ENCODE results near the gene NCF2.

NCF2 gene

DNA sequence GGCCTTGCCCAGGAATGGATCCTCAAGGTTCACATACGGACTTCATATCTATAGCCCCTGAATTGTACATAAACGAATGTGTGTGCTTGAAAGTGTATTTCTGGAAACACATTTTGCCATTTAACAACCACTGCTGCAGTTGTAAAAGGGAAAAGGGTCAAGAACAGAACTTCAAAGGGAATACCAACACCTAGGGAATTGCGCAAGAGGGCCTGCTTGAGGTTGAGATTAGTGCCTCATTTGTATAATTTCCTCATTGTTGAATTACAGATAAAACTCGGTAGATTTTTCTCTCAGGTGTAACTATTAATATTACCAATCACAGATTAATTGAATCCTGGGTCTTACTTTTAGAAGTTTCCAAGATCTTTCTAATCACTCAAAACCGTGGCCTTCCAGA is 6.1 kb downstream of the NCF2 start:
- no peak for DNase-seq (ENCODE audit: low spot score)

DNA sequence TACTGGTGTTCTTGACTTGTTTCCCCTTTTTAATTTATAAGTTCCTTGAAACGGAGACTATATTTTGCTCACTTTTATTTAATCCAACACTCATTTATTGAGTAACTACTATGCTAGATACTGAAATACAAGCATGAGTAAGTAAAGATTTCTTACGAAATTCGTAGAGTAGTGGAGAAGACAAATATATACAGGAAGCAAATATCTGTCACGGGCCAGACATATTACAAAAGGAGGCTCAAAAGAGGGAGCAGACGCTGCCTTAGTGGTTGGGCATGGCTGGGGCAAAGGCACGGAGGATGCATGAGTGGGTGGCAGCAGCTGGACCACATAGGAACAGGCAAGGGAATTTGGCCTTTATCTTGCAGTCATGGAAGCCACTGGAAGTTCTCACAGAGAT is 6.8 kb downstream of the NCF2 start:
- no peak for DNase-seq (ENCODE audit: low spot score)

DNA sequence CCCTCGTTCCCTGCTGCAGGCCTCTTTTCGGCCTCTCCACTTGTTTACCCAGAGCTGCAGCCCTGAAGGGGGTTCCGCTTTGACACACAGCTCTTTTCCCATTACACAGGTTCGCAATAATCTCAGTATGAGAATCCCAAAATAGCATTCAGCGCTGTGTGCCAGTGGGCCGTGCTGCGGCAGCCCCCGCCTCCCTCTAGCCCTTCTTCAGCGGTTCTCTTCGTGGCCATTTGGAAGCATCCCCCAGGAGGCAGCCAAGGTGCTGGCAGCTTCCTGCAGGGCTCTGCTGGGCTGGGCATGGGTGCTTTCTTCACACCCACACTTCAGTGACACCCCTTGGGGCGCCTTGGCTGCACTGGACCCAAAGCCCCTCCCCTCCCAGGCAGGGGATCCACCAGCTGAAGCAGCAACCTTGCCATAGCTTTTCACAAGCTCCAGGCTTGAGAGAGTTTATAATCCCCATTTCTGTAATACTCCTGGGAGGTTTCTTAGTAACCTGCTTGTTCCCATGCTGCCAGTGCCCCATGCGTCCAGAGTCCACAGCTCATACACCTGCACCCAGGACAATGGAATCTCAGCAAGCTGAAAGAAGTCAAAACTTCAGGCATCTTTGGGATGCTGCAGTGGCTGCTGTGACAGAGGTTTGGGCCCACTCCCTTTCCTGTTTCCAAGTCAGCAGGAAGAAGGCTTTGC is 8.1 kb downstream of the NCF2 start:
- DNase-seq (ENCODE audit: low spot score): no peak

DNA sequence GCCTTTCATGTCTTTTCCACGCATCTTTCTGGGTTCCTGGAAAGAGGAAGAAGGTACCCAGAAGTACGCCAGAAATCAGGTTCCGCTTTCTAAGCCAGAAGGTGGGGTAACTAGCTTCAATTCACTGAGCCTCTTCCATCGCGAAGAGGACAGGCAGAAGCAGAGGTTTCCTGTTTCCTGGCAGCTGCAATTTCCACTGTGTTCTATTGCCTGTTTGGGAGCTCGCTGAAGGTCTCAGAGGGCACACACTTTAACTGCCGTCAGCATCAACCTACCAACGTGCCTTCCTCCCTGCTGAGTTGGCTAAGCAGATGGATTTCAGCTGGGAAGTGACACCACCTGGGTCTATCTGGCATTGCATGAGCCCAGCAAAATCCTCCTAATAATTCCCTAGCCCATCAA is 10.0 kb downstream of the NCF2 start:
- no peak for DNase-seq (ENCODE audit: low spot score)

DNA sequence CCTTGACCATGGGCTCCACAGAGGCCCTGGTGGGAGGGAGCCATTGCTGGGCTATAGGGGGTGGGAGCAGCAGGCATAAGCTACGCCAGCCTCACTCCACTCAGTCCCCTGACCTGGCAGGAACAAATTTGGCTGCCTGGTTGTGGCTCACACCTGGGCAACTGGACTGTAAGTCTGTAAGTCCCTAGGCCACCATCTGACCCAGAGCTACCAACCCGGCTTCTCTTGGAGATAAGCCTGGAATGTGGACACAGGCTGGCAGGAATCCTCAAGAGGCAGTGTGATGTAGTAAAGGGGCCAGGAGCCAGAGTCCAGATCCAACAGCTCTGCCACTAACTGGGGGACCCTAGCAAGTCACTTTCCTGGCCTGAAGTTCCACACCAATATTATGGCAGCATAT is 11.4 kb downstream of the NCF2 start:
- no peak for DNase-seq (ENCODE audit: low spot score)

DNA sequence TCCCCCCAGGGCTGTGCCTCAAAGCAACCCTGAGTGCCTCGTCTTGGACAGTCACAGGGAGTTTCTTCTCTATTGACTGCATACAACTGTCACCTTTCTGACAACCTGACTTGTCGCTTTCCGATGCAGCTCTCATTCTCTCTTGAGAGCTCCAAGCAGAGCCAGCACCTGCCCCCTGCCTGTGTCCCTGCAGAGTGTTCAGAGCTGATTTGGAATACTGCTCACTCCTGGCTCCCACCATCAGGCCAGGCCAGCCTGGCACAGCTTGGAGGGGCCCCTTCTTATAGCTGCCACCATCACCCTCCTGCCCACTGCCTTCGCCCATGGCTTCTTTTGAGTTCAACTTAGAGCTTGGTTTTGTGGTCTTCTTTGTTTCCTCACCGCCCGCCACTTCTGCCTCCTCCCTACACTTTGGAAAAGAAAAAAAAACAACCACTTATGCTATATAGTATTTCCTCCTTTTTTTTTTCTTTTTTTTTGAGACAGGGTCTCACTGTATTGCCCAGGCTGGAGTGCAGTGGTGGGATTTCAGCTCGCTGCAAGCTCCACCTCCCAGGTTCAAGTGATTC is 12.3 kb downstream of the NCF2 start:
- DNase-seq (ENCODE audit: low spot score): no peak

DNA sequence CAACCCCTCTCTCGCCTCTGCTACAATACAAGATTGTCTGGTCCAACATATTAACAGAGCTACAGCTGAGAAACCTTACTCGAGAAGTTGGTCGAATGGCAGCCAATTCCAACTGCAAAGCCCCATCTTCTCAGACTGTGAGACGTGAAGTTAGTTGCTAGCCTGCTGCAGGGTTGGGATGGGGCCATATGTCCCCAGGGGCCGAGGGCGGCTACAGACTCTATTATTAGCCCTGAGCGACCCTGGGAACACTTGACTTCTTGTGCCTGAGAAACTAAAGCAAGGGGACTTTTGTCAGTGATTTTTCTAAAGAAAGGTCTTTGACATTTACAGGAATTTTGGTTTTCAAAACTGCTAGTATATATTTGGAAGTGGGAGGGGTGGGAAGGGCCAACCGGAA is 13.7 kb downstream of the NCF2 start:
- no peak for DNase-seq (ENCODE audit: low spot score)

DNA sequence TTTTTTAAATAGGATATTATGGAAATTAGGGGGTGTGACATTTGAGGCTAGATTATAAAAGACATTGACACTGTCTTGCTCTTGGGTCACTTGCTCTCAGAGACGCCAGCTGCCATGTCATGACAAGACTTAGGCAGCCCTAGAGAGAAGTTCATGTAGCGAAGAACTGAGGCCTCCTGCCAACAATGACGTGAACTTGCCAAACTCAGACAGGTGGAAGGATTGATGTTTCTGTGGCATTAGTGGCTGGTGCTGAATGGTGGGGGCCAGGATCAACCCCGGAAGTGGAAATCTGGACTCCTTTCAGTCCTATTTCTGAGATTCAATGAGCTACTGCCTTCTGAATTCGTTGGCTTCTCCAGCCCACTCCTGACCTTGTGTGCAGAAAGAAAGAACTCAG is 14.7 kb downstream of the NCF2 start:
- no peak for DNase-seq (ENCODE audit: low spot score)

DNA sequence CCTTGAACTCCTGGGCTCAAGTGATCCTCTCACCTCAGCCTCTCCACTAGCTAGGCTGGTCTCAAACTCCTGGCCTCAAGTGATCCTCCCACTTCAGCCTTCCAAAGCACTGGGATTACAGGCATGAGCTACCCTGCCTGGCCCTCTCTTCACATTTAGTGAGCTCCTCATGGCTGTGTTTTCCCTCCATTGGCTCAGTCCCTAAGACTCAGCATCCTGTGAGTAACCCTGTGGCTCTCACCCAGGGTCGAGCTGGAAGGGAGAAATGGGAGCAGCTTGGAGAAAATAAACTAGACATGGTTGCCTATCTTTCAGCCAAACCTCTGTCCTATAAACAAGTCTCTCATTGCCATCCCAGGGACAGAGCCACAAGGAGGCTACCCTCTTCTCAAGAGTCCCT is 17.5 kb downstream of the NCF2 start:
- no peak for DNase-seq (ENCODE audit: low spot score)

DNA sequence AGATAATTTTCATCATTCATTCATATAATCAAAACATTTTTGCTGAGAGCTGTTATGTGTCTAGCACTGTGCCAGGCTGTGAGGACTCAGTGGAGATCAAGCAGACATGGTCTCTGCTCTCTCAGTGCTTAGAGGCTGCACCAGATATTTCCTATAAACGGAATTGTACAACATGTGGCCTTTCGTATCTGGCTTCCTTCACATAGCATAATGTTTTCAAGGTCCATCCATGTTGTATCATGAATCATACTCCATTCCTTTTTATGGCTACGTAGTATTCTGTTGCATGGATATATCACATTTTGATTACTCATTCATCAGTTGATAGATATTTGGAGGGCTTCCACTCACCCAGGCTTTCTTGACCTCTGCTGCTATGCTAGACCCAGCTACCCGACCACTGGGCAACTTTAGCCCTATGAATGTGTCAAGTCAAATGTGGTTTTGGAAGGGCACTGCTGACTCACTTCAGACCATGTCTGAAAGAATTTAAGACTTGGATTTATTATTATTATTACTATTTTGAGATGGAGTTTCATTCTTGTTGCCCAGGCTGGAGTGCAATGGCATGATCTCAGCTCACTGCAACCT is 18.5 kb downstream of the NCF2 start:
- no peak for DNase-seq (ENCODE audit: low spot score)

DNA sequence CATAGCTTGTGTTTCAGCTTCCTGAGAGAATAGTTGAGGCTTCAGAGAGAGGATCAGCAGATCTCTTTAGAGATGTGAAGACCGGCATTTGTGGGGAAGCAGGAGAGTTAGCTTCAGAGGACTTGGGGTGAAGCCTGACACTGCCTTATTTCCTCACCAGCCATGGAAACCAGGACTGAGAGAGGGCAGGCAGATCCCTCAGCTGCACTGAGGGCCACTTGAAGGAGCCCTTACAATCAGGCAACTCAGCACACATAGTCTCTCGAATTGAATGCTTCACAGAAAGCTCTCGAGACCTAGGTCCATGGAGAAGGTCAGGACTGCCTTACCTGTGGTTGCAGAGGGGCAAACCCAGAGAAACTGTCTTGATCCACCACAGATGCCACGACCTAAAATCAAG is 19.8 kb downstream of the NCF2 start:
- DNase-seq (ENCODE audit: low spot score): no peak

DNA sequence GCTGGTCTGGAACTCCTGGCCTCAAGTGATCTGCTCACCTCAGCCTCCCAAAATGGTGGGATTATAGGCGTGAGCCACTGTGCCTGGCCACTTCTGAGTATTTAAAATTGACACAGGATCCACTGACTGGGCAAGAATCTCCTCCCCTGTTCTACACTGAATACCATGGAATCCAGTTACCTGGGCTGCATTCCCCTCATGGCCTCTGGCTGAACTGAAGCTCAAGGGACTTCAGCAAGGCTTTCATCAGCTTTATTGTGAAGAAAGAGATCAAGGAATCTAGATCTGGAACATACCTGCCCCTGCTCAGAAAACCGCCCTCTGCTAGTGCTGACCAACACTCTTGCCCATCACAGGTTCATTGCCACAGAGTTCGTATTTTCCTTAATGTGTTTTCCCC is 20.5 kb downstream of the NCF2 start:
- no peak for DNase-seq (ENCODE audit: low spot score)

DNA sequence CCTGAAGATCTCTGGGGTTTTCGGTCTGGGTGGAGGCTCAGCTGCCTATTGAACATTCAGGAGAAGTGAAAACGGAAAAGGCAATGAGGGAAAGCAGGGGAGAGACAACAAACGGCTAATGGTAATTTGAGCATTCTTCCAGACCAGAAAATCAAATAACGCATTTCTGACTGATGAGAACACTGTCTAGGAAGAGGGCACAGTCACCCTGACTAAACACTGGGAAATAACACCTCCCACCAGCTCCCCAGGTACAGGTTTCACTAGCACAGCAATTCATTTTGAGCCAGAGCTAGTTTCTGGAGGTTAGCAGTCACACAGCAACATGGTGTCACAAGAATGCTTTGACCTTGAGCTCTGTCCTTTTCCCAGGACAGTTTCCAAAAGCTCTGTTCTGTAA is 21.1 kb downstream of the NCF2 start:
- no peak for DNase-seq (ENCODE audit: low spot score)

DNA sequence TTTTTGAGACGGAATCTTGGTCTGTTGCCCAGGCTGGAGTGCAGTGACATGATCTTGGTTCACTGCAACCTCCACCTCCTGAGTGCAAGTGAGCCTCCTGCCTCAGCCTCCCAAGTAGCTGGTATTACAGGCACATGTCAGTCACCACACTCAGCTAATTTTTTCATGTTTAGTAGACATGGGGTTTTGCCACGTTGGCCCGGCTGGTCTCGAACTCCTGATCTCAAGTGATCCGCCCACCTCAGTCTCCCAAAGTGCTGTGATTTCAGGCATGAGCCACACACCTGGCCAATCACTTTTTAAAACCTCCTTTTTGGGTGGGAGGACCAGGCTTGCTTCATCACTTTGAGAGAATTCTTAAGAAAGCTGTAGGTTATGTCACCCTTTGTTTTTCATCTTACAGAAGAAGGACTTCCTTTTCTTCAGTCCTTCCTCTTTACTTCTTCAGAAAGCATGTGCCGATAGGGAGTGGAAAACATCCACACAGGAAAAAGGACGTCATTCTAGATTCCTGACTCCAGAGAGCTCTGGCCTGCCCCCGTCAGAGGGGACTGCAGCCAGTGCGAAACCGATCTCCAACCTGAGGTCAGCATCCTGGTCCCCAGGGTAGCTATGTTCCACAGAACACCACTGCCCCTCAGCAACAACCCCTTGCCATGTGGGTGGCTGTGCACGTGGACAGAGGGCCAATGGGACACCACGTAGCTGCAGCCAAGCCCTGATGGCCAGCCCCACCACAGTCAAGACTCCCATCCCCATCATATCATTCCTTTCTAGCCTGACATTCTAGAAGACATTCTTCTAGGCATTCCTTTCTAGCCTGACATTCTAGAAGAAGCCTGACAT is 21.9 kb downstream of the NCF2 start:
- no peak for DNase-seq (ENCODE audit: low spot score)

DNA sequence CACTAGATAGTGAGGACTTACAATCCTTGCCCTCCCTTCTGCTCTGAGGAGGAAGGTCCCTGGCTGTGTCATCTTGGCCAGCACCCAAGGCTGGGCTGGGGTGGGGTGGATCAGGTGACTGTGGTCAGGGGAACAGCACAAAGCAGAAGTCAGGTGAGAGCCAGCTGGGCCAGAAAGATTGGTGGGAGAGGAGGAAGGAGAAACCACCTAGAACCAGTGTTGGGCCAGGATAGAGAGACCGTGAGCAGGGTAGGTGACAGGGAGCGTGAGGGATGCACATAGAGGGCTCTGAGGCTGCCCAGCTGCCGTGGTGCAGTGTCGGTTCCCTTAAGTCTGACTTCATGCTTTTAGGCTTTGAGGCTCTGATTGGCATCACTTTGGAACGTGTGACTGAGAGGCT is 22.7 kb downstream of the NCF2 start:
- DNase-seq (ENCODE audit: low spot score): no peak

DNA sequence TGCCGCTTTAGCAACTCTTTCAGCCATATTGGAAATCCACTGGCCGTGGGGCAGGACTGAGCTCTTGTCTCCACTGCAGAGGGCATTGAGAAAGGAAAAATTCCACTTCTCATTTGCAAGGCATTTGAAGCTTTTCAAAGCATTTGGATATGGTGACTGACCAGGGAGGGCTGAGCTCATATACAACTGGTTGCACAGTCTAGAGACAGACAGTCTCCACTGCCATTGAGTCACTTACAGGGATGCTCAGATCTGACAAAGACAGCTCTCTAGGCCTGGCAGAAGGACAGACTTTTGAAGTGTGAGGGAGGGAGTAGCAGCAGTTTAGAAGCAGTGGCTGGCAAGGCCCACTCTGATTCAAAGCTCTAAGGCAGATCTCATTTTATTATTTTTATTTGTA is 24.2 kb downstream of the NCF2 start:
- DNase-seq (ENCODE audit: low spot score): no peak

DNA sequence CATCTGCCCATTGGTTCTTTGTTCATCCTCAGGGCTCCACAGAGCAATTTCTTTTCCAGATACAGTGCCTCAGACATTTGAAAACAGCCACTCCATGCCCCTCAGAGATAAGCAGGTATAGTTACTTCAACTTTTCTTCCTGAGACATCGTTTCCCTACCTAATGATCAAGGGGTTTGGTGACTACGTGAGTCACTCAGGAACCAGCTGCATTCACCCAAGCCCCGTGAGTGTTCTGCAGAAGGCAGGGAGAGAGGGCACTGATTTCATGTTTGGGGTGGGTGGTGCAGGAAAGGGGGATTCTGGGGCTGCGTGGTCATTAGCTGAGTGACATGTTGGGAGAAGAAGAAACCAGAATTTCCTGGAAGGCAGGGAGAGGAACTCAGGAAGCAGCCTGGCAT is 25.0 kb downstream of the NCF2 start:
- DNase-seq (ENCODE audit: low spot score): no peak

DNA sequence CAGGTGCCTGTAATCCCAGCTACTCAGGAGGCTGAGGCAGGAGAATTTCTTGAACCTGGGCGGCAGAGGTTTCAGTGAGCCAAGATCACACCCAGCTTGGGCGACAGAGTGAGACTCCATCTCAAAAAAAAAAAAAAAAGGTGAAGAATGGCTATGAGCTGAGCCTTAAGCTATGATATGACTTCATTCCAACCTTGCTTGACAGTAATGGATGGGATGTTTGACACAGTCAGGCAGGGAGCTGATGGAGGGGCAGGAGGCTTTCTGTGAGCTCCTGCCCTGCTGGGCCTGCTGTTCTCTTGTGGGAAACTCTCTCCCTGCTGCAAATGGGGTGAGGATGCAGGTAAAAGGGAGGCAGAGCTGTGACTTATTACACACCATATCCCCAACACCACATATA is 27.6 kb downstream of the NCF2 start:
- DNase-seq (ENCODE audit: low spot score): no peak

DNA sequence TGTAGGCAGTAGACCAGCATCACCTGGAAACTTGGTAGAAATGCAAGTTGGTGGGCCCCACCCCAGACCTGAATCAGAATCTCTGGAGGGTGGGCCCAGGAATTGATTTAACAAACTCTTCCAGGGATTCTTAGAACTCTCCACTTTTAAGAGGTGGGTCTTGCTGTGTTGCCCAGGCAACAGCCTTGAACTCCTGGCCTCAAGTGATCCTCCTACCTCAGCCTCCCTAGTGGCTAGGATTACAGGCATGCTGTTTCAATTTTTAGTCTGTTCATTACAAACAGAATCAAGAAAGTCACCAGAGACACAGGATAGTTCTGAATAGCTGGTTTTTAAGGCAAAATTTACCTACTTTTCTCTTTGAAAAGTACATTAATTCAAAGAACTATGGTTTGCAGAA is 31.2 kb downstream of the NCF2 start:
- DNase-seq (ENCODE audit: low spot score): no peak

DNA sequence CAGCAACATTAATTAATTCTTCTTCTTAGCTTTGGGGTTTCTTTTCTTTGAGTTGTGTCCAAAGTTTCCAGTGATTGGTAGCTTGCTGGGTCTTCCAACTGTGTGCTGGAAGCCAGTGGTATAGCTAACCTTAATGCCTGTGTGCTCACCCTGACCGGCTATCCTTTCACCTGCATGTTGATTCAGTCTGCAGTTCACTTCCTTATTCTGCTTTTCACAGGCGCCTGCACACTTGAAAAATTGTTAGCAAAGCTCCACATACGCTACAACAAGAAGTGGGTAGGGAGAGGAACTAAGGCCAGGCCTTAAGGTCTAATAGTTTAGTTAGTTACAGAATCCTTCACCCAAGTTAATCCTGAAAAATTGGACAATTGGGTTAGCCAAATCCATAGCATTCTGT is 35.7 kb downstream of the NCF2 start:
- DNase-seq (ENCODE audit: low spot score): no peak

DNA sequence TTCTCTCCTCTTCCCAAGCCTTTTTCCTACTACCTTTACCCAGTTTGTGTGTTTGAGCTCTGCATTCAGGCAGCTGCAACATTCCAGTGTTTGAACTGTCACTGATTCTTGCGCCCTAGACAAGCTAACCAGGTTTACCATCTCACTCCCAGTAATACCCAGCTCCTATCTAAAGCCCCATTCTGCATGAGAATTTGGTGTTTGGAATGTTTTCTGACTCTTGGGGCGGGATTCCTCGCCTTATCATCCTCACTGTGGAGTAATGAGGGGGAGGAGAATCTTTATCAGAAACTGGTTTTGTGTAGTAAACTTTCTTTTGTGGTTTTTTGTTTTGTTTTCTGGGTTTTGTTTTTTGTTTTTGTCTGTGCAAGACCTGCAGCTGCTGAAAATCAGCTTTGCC is 36.5 kb downstream of the NCF2 start:
- DNase-seq (ENCODE audit: low spot score): no peak

DNA sequence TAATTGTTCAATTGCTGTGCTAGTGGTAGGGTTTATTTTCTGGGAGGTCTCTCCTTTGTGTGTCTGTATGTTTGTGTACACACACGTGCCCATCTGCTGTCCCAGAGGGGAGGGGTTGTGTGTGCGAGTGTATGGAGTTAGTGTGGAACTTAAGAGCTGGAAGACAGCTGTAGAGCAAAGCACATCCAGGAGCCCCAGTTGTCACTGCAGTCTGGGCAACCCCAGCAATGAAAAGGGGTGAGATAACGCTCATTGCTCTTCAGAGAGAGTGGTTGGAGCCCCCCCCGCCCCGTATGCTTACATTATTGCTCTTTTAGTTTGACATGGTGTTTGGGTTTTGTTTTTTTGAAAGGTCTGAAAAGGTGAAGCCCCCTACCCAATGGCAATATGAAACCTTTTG is 36.9 kb downstream of the NCF2 start:
- DNase-seq (ENCODE audit: low spot score): no peak

DNA sequence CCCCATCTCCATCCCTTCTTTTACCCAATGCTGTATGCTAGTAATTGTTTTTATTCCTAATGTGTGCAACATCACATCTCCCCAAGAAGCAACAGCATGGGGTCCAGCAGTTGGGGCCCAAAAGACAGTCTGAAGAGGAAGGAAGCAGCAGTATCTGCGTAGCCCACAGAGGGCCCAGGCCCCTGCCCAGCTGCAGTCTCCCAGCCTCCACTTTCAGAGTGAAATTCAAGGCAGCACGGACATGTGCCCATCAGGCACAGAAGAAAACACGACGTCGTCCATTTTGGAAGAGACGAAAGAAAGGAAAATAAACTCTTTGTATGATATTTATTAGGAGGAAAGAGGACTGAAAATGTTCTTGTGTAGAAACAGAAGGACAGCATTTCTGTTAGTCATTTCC is 37.4 kb downstream of the NCF2 start:
- DNase-seq (ENCODE audit: low spot score): no peak

Measured in putamen (tissue), 1 donor.